Neutrophil (primary cell): Measurements from ENCODE around the gene JPH3.

Source experiments
- H3K27ac ChIP-seq: fragments of 200-600 bp; sonication (generic); 2 replicates; pipeline ENCODE4 v1.5.1; 2016; ENCODE audit warnings: mild to moderate bottlenecking, moderate library complexity
- H3K27me3 ChIP-seq: fragments of 200-600 bp; sonication (generic); 2 replicates; pipeline ENCODE4 v1.6.0; 2016; ENCODE audit warnings: mild to moderate bottlenecking
- H3K36me3 ChIP-seq: fragments of 200-600 bp; sonication (generic); 2 replicates; pipeline ENCODE4 v1.5.1; 2017
- H3K4me1 ChIP-seq, 2 experiments: fragments of 200-600 bp in 1 of 2; sonication (generic) in 1 of 2; 1 replicate in 1 of 2; 2 replicates in 1 of 2; pipeline versions ENCODE4 v1.5.1 to v1.6.1; 2013 to 2016; ENCODE audit warnings: low read depth in 1 of 2, low read length in 1 of 2, mild to moderate bottlenecking in 1 of 2, moderate library complexity in 1 of 2; ENCODE audit not compliant: control insufficient read depth in 1 of 2, insufficient read depth in 1 of 2
- H3K4me3 ChIP-seq, 2 experiments: fragments of 200-600 bp in 1 of 2; sonication (generic) in 1 of 2; 1 replicate in 1 of 2; 2 replicates in 1 of 2; pipeline ENCODE4 v1.5.1; 2013 to 2016; ENCODE audit warnings: low read depth in 1 of 2, low read length in 1 of 2, mild to moderate bottlenecking in 1 of 2, moderate library complexity in 1 of 2
- H3K9me3 ChIP-seq: fragments of 200-600 bp; sonication (generic); 2 replicates; pipeline ENCODE4 v1.5.1; 2016
- TF ChIP-seq, protein P1 (sequence below): fragments of 200-600 bp; sonication (generic); IDR thresholded peaks from 2 replicates; pipeline ENCODE4 v1.5.1; 2016; ENCODE audit warnings: antibody characterized with exemption

The JPH3 gene

DNA sequence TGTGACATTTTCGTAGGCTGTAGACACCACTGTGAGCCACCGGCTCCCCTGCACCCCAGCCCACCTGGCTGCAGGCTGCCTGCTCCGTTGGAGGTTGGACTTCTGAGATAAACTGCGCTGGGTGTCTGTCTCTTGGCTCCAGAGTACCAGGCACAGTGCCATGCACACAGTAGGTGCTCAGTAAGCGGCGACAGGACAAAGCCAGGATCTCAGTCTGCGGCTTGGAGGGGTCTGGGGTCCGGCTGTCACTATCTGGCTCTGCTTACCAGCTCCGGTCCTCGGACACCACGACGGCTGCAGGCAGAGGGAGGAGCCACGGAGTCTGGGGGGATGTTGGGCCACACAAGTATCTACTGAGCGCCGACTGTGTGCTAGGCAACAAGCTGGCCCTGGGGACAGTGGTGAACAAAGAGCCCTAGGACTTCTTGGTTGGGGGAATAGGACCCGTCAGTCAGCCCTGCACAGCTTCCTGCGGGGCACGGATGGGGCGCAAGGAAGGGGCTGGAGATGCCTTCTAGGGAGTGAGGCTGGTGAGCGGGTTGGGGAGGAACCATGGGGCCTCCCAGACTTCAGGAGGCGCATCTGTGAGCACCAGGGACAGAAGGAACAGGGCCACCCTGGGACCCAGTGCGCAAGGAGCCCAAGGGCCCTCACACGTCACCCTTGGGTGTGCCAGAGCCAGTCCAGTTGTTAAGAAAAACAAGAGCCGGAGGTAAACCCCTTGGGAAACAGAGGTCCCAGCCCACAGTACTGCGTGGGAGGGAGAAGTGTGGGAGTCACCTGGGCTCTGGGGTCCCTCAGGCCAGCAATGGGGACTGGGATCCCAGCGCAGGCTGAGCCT lies 17.3 kb downstream of the JPH3 start:
- H3K4me3 ChIP-seq = no peak overlapping the region
- peaks cover 20% of the 10 kb centered on the region for H3K27me3 ChIP-seq
- H3K36me3 ChIP-seq = no peaks in the 10 kb centered on the region
- H3K4me1 ChIP-seq = no peaks in the 10 kb centered on the region
- H3K9me3 ChIP-seq = no peaks in the 10 kb centered on the region
- TF ChIP-seq, protein P1, sequence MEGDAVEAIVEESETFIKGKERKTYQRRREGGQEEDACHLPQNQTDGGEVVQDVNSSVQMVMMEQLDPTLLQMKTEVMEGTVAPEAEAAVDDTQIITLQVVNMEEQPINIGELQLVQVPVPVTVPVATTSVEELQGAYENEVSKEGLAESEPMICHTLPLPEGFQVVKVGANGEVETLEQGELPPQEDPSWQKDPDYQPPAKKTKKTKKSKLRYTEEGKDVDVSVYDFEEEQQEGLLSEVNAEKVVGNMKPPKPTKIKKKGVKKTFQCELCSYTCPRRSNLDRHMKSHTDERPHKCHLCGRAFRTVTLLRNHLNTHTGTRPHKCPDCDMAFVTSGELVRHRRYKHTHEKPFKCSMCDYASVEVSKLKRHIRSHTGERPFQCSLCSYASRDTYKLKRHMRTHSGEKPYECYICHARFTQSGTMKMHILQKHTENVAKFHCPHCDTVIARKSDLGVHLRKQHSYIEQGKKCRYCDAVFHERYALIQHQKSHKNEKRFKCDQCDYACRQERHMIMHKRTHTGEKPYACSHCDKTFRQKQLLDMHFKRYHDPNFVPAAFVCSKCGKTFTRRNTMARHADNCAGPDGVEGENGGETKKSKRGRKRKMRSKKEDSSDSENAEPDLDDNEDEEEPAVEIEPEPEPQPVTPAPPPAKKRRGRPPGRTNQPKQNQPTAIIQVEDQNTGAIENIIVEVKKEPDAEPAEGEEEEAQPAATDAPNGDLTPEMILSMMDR = no peak
- H3K27ac ChIP-seq = no peak overlapping the region

GRCh38 chr16:87620201-87620495 lies 17.8 kb downstream of the JPH3 start:
- no peak overlapping the region for H3K4me3 ChIP-seq
- H3K9me3 ChIP-seq = no peaks in the 10 kb centered on the region
- H3K36me3 ChIP-seq = no peaks in the 10 kb centered on the region
- peaks cover 20% of the 10 kb centered on the region for H3K27me3 ChIP-seq
- H3K27ac ChIP-seq = no peak overlapping the region
- H3K4me1 ChIP-seq = no peaks in the 10 kb centered on the region
- TF ChIP-seq, protein P1 = no peak

DNA sequence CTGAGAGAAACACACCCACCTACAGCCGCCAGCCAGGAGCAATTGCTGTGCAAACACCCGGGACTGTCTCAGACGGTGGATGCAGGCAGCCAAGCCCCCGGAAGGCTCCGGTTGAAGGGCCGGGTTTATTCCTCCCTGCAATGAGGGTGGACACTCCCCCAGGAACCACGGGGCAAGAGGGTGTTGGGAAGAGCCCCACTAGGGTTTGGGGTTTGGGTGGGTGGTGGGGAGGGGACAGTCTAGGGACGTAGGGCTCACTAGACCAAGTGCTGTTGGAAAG lies 19.2 kb downstream of the JPH3 start:
- Histone ChIP-seq H3K36me3 (no peaks in the 10 kb centered on the region), H3K9me3 (no peaks in the 10 kb centered on the region), H3K27ac (no peak overlapping the region), H3K27me3 (peaks cover 20% of the 10 kb centered on the region), H3K4me1 (no peaks in the 10 kb centered on the region), H3K4me3 (no peak overlapping the region)
- TF ChIP-seq, protein P1 = no peak

DNA sequence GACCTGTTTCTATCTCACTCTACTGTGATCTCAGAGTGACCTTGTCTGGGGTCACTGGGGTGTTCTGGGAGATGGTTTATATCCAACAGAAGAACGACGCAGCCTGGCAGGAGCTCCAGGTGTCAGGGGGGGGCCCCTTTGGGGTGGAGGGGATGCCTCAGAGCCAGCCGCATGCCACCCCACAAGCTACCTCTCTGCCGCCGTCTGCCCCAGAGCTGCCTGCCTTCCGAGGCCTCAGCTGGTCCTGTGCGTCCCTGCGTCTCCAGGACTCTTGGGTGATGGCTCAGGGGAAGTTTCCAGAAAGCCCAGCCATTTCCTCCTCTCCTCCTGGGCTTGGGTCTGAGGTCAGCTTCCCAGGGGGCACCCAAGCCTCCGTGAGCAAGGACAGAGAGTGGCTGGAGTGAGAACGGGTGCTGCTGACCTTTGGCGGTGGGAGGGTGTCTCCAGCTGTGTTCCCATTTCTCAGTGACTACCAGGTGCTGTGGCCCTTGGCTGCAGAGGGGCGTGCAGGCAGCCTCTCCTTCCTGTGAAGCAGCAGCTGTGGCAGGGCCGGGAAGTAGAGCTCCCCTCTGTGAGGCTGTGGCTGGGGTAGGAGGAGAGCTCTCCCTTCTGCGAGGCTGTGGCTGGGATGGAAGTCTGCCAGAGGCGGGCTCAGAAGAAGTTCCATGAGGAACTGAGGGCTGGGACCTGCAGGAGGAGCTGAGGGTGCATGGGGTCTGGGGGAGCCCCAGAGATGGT lies 19.8 kb downstream of the JPH3 start:
- Histone ChIP-seq H3K27me3 (peaks cover 20% of the 10 kb centered on the region), H3K9me3 (no peaks in the 10 kb centered on the region), H3K27ac (no peak overlapping the region), H3K4me1 (no peaks in the 10 kb centered on the region), H3K4me3 (no peak overlapping the region), H3K36me3 (no peaks in the 10 kb centered on the region)
- TF ChIP-seq, protein P1 = no peak

DNA sequence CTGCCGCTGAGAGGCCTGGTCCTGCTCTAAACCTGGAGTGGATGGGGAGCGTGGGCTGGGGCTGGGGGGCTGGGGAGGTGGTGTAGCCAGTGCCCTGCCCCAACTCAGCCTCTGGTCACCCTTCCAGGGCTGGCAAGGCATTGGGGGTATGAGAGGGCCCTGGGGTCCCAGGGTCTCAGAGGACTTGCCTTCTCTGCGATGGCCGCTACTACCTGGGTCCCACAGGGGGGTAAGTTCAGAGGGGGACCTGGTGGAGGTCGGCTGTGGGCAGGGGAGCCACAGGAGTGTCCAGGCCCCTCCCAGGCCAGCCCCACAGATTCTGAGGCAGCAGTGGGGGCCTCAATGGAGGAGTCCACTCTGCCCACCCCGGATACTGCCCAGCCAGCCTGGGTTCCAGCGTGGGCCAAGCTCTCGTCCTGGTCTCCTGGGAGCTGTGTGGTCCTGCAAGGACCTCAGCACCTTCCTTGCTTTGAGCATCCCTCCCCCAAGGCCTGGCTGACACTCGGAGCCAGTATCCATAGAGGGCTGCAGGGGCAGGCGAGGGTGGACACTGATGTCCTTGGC lies 20.5 kb downstream of the JPH3 start:
- Histone ChIP-seq H3K9me3 (no peaks in the 10 kb centered on the region), H3K36me3 (no peaks in the 10 kb centered on the region), H3K4me3 (no peak overlapping the region), H3K27me3 (peaks cover 20% of the 10 kb centered on the region), H3K4me1 (no peaks in the 10 kb centered on the region), H3K27ac (no peak overlapping the region)
- TF ChIP-seq, protein P1 = no peak
